Umbilical cord (tissue), 2 donors: ENCODE results near the gene MIAT. TPM values are rescaled to one million over a fixed set of nuclear protein-coding genes. Genes with fewer than 3 reads are reported as not detected.
A peak's percentile ranks its signal among the peaks of the same experiment; 100 is the strongest.
"Not testable (repeated sequence)": the region's sequence is repeated elsewhere in the genome, so short reads cannot be mapped to it uniquely, and the experiment has no call there.

Experiments used
- DNase-seq: peaks from one replicate; pipeline ENCODE4 v3.0.0-alpha.2; 2015; ENCODE audit warnings: low spot score
- total RNA-seq: library from RNA; depleted of rRNA; stranded (reverse); fragments of >200 nt; gene quantifications from one replicate; pipeline ENCODE4 v1.2.3, GENCODE V29; 2014; ENCODE audit warnings: low replicate concordance; ENCODE audit not compliant: insufficient read depth

The MIAT gene
- 3.6 TPM for total RNA-seq

- DNase-seq, result no peak
These were observed at the start of gene MIAT for GRCh38 chr22:26656891-26657851. Gene MIAT (plus strand): TSS chr22:26657588.

- no peak for DNase-seq
These were observed 49.3 kb upstream of the MIAT start for GRCh38 chr22:26608129-26608528.

GRCh38 chr22:26609287-26609686 is 48.1 kb upstream of the MIAT start:
- no peak for DNase-seq

GRCh38 chr22:26610072-26610958 is 47.1 kb upstream of the MIAT start:
- peak; percentile 44 for DNase-seq

GRCh38 chr22:26610996-26611395 is 46.4 kb upstream of the MIAT start:
- DNase-seq, result no peak

GRCh38 chr22:26612652-26613051 is 44.7 kb upstream of the MIAT start:
- DNase-seq, result no peak

GRCh38 chr22:26613753-26614152 is 43.6 kb upstream of the MIAT start:
- not testable (repeated sequence) for DNase-seq

GRCh38 chr22:26614322-26614721 is 43.1 kb upstream of the MIAT start:
- no peak for DNase-seq

GRCh38 chr22:26615149-26615548 is 42.2 kb upstream of the MIAT start:
- no peak for DNase-seq

- no peak for DNase-seq
These were observed 41.5 kb upstream of the MIAT start for GRCh38 chr22:26615830-26616435.

- no peak for DNase-seq
These were observed 40.7 kb upstream of the MIAT start for GRCh38 chr22:26616650-26617049.

- DNase-seq, result peak; percentile 39
These were observed 39.9 kb upstream of the MIAT start, which contains the start of gene CRYBB1 for GRCh38 chr22:26617271-26618199. Gene CRYBB1 (minus strand): TSS chr22:26618027. CDS start chr22:26616319, 1,708 bp downstream.

GRCh38 chr22:26618455-26618854 is 38.9 kb upstream of the MIAT start:
- no peak for DNase-seq

GRCh38 chr22:26619510-26619909 is 37.9 kb upstream of the MIAT start:
- no peak for DNase-seq

- DNase-seq, result no peak
These were observed 37.2 kb upstream of the MIAT start for GRCh38 chr22:26620197-26620596.

GRCh38 chr22:26621663-26622062 is 35.7 kb upstream of the MIAT start, which contains the start of gene CRYBA4:
Gene CRYBA4 (plus strand): TSS chr22:26621963. CDS start chr22:26622597, 634 bp downstream.
- DNase-seq, result no peak

GRCh38 chr22:26623984-26624383 is 33.4 kb upstream of the MIAT start:
- no peak for DNase-seq

GRCh38 chr22:26624803-26625202 is 32.6 kb upstream of the MIAT start:
- DNase-seq, result no peak

- DNase-seq, result no peak
These were observed 27.2 kb upstream of the MIAT start for GRCh38 chr22:26629988-26630761.

GRCh38 chr22:26631282-26631681 is 26.1 kb upstream of the MIAT start:
- DNase-seq, result no peak
